ENCODE results near the gene YWHAE.

GRCh38 chr17:1366234-1366633 lies 33.8 kb downstream of the YWHAE start:
- no peak for TF ChIP-seq STAT6 (CRISPR knock-in tag; IDR thresholded peaks at IDR 0.05)
- TF ChIP-seq ZNF384 (IDR thresholded peaks at IDR 0.05; ENCODE audit: low read depth, low read length) = no peak

Data from K562 (cell line).